IMR-90 (cell line): ENCODE data around the gene LRRC7. TPM values are rescaled to one million over a fixed set of nuclear protein-coding genes. Genes with fewer than 3 reads are reported as not detected.

Experiments
- ATAC-seq: fragments of 200-7000 bp; cut with Tn5 transposase; 2 replicates; pipeline ENCODE4 v1.9.1; 2020; ENCODE audit warnings: low read depth, mild to moderate bottlenecking, moderate library complexity
- BruUV-seq: library from RNA; stranded (reverse); fragments of 400-500 nt; replicated peaks from 2 replicates; lab custom pipeline; 2021; lab: Mats Ljungman, UMichigan
- CTCF ChIA-PET: fragments of 300-600 bp; formaldehyde crosslinking; extraction: SDS; loops from one replicate; lab custom pipeline; 2021; ENCODE audit warnings: antibody characterized with exemption; lab: Yijun Ruan, JAX
- POLR2A ChIA-PET: fragments of 300-600 bp; sonication (Branson Sonifier 250); formaldehyde crosslinking; loops from one replicate; lab custom pipeline; 2022; ENCODE audit warnings: antibody characterized with exemption; ENCODE audit not compliant: unreplicated experiment; lab: Charles Lee
- DNase-seq: peaks from one replicate; pipeline ENCODE4 v3.0.0; 2013
- H2AFZ ChIP-seq: replicated peaks from 2 replicates; pipeline ENCODE3; 2013; ENCODE audit warnings: low read length, mild to moderate bottlenecking; ENCODE audit not compliant: poor library complexity
- H2AK5ac ChIP-seq: 2 replicates; pipeline ENCODE4 v1.6.1; 2013; ENCODE audit warnings: low read depth, low read length, inconsistent platforms
- H2AK9ac ChIP-seq: replicated peaks from 2 replicates; pipeline ENCODE3; 2013; ENCODE audit warnings: mild to moderate bottlenecking, low read depth, low read length, moderate library complexity; ENCODE audit not compliant: poor library complexity
- H2BK120ac ChIP-seq: 2 replicates; pipeline ENCODE4 v1.6.1; 2013; ENCODE audit warnings: low read depth, low read length, inconsistent platforms
- H2BK15ac ChIP-seq: 3 replicates; pipeline ENCODE4 v1.6.1; 2013; ENCODE audit warnings: low read depth, low read length, inconsistent platforms
- H2BK20ac ChIP-seq: 2 replicates; pipeline ENCODE4 v1.6.1; 2013; ENCODE audit warnings: low read depth, mild to moderate bottlenecking, inconsistent platforms, low read length, moderate library complexity
- H2BK5ac ChIP-seq: 2 replicates; pipeline ENCODE4 v1.6.1; 2013; ENCODE audit warnings: mild to moderate bottlenecking, low read depth, low read length, inconsistent platforms; ENCODE audit not compliant: poor library complexity, severe bottlenecking
- H3K14ac ChIP-seq: replicated peaks from 2 replicates; pipeline ENCODE4 v1.6.1; 2013; ENCODE audit warnings: low read depth, low read length, inconsistent platforms
- H3K18ac ChIP-seq: 2 replicates; pipeline ENCODE4 v1.6.1; 2013; ENCODE audit warnings: low read depth, low read length, control low read depth
- H3K23ac ChIP-seq: 2 replicates; pipeline ENCODE4 v1.6.1; 2013; ENCODE audit warnings: low read depth, low read length, inconsistent platforms
- H3K27ac ChIP-seq: 2 replicates; pipeline ENCODE4 v1.5.1; 2013; ENCODE audit warnings: mild to moderate bottlenecking, control low read depth, low read length; ENCODE audit not compliant: insufficient read depth
- H3K27me3 ChIP-seq: 2 replicates; pipeline ENCODE4 v1.6.1; 2013; ENCODE audit warnings: low read length; ENCODE audit not compliant: control insufficient read depth, insufficient read depth
- H3K36me3 ChIP-seq: 2 replicates; pipeline ENCODE4 v1.6.1; 2013; ENCODE audit warnings: low read length, mixed read lengths; ENCODE audit not compliant: control insufficient read depth, insufficient read depth
- H3K4ac ChIP-seq: 2 replicates; pipeline ENCODE4 v1.6.1; 2013; ENCODE audit warnings: low read depth, low read length, inconsistent platforms
- H3K4me1 ChIP-seq: 2 replicates; pipeline ENCODE4 v1.6.1; 2013; ENCODE audit warnings: low read length, mixed read lengths; ENCODE audit not compliant: control insufficient read depth, insufficient read depth
- H3K4me2 ChIP-seq: 2 replicates; pipeline ENCODE4 v1.6.1; 2013; ENCODE audit warnings: low read depth, mild to moderate bottlenecking, control low read depth, low read length, moderate library complexity
- H3K4me3 ChIP-seq: 2 replicates; pipeline ENCODE4 v1.5.1; 2013; ENCODE audit warnings: low read depth, mild to moderate bottlenecking, control low read depth, low read length, moderate library complexity; ENCODE audit not compliant: insufficient read depth
- H3K56ac ChIP-seq: 2 replicates; pipeline ENCODE4 v1.6.1; 2013; ENCODE audit warnings: low read length, inconsistent platforms; ENCODE audit not compliant: insufficient read depth; ENCODE audit errors: extremely low read depth
- H3K79me1 ChIP-seq, 2 experiments: 2 replicates each; pipeline ENCODE4 v1.6.1; 2013; ENCODE audit warnings: low read length in 2 of 2, inconsistent platforms in 1 of 2, low read depth in 1 of 2
- H3K9ac ChIP-seq: 2 replicates; pipeline ENCODE4 v1.6.1; 2013; ENCODE audit warnings: low read depth, low read length, control low read depth
- H3K9me1 ChIP-seq: 2 replicates; pipeline ENCODE4 v1.6.1; 2013; ENCODE audit warnings: low read length, inconsistent platforms; ENCODE audit not compliant: insufficient read depth
- H3K9me3 ChIP-seq: 2 replicates; pipeline ENCODE4 v1.6.1; 2013; ENCODE audit warnings: low read length; ENCODE audit not compliant: control insufficient read depth, insufficient read depth
- H4K20me1 ChIP-seq: 2 replicates; pipeline ENCODE4 v1.6.1; 2013; ENCODE audit warnings: low read length, inconsistent platforms; ENCODE audit not compliant: insufficient read depth
- H4K5ac ChIP-seq: 2 replicates; pipeline ENCODE4 v1.6.1; 2013; ENCODE audit warnings: mild to moderate bottlenecking, low read depth, low read length, control low read depth
- H4K8ac ChIP-seq, 2 experiments: 2 replicates each; pipeline ENCODE4 v1.6.1; 2013; ENCODE audit warnings: low read depth in 2 of 2, low read length in 2 of 2, control low read depth in 1 of 2, inconsistent platforms in 1 of 2
- H4K91ac ChIP-seq: 2 replicates; pipeline ENCODE4 v1.6.1; 2013; ENCODE audit warnings: low read depth, low read length, inconsistent platforms; ENCODE audit not compliant: insufficient read depth
- BHLHE40 ChIP-seq: fragments of 150-350 bp; IDR thresholded peaks from 2 replicates; pipeline ENCODE4 v1.6.1; 2016; ENCODE audit warnings: mild to moderate bottlenecking, low read depth, low read length
- CTCF ChIP-seq: conservative IDR thresholded peaks from 2 replicates; pipeline ENCODE4 v1.5.1; 2012; ENCODE audit warnings: mild to moderate bottlenecking, low read depth, low read length, improper control_type of control experiment
- ELK1 ChIP-seq: fragments of 150-350 bp; IDR thresholded peaks from 2 replicates; pipeline ENCODE4 v1.6.1; 2016; ENCODE audit warnings: low read depth, mild to moderate bottlenecking, low read length, moderate library complexity, borderline replicate concordance
- MAZ ChIP-seq: IDR thresholded peaks from 2 replicates; pipeline ENCODE4 v1.6.1; 2012; ENCODE audit warnings: low read depth, mild to moderate bottlenecking, low read length, improper control_type of control experiment, moderate library complexity, borderline replicate concordance
- MXI1 ChIP-seq: IDR thresholded peaks from 2 replicates; pipeline ENCODE4 v1.6.1; 2012; ENCODE audit warnings: low read depth, mild to moderate bottlenecking, low read length, moderate library complexity, borderline replicate concordance
- RAD21 ChIP-seq: IDR thresholded peaks from 2 replicates; pipeline ENCODE4 v1.6.1; 2012; ENCODE audit warnings: low read length, improper control_type of control experiment
- RCOR1 ChIP-seq: IDR thresholded peaks from 2 replicates; pipeline ENCODE4 v1.6.1; 2012; ENCODE audit warnings: mild to moderate bottlenecking, low read length, improper control_type of control experiment; ENCODE audit not compliant: insufficient replicate concordance
- RFX5 ChIP-seq: IDR thresholded peaks from 2 replicates; pipeline ENCODE4 v1.8.0; 2012; ENCODE audit warnings: low read depth, mild to moderate bottlenecking, low read length, moderate library complexity
- SMC3 ChIP-seq: fragments of 150-350 bp; IDR thresholded peaks from 2 replicates; pipeline ENCODE4 v1.6.1; 2016; ENCODE audit warnings: low read depth, mild to moderate bottlenecking, antibody characterized with exemption, low read length, moderate library complexity
- WGBS, 2 experiments: methylation state at CpG; one replicate each; pipeline versions ENCODE4 v1.1.5 to v1.1.7; 2013; ENCODE audit warnings: missing lambda C conversion rate in 2 of 2; ENCODE audit not compliant: insufficient read length in 1 of 2; ENCODE audit errors: extremely low coverage in 2 of 2; 5-methylcytosine and 5-hydroxymethylcytosine counted together
- dilution Hi-C: fragments of 300-500 bp; cut with HindIII; formaldehyde crosslinking; loops from one replicate; pipeline ENCODE4 v1.14.3; 2018; ENCODE audit warnings: low sequenced_read_pairs; ENCODE audit not compliant: unreplicated experiment
- in situ Hi-C: fragments of 300-500 bp; cut with MboI; formaldehyde crosslinking; loops from 3 replicates; pipeline ENCODE4 v1.14.3; 2019; ENCODE audit warnings: low sequenced_read_pairs, inconsistent platforms, mixed read lengths
- intact Hi-C: fragments of 100-400 bp; cut with micrococcal nuclease; formaldehyde crosslinking; loops from 2 replicates; pipeline ENCODE4 v1.10.0; 2022
- polyA plus RNA-seq, 3 experiments: library from polyadenylated mRNA; depleted of rRNA; stranded (reverse); fragments of >200 nt; gene quantifications; 2 replicates each; pipeline ENCODE4 v1.2.3, GENCODE V29; 2012; ENCODE audit warnings: low replicate concordance in 1 of 3
- total RNA-seq: library from RNA; depleted of rRNA; stranded (reverse); fragments of >200 nt; gene quantifications from 2 replicates; pipeline ENCODE4 v1.2.3, GENCODE V29; 2012

The LRRC7 gene
- total and polyA plus RNA-seq, 2 of the 4 experiments (the other 2 are of a cell fraction) = under 0.01 to 0.02 TPM

- H2AK9ac ChIP-seq = no peak overlapping the region
- H3K4me3 ChIP-seq = no peak overlapping the region
- dilution Hi-C loops = no loop called here
- no peak overlapping the region for H2AFZ ChIP-seq
- H3K23ac ChIP-seq = no peak overlapping the region
- H3K79me1 ChIP-seq = no peaks in the 10 kb centered on the region
- no peak overlapping the region for H3K14ac ChIP-seq
- H3K4me2 ChIP-seq = no peak overlapping the region
- H4K8ac ChIP-seq = no peak overlapping the region
- intact Hi-C loops = no loop called here
- no peak overlapping the region for H2BK15ac ChIP-seq
- no peaks in the 10 kb centered on the region for H3K4me1 ChIP-seq
- H3K18ac ChIP-seq = no peak overlapping the region
- no peaks in the 10 kb centered on the region for H3K27me3 ChIP-seq
- no peak overlapping the region for H2AK5ac ChIP-seq
- H4K5ac ChIP-seq = no peak overlapping the region
- ChIA-PET CTCF (no interaction called here), POLR2A (no interaction called here)
- H3K9me3 ChIP-seq = no peaks in the 10 kb centered on the region
- in situ Hi-C loops = no loop called here
- BruUV-seq = no TSS peak
- H2BK120ac ChIP-seq = no peak overlapping the region
- no peaks in the 10 kb centered on the region for H3K9me1 ChIP-seq
- no peak overlapping the region for H3K27ac ChIP-seq
- H3K4ac ChIP-seq = no peak overlapping the region
- no peaks in the 10 kb centered on the region for H4K20me1 ChIP-seq
- H4K91ac ChIP-seq = no peak overlapping the region
- H3K9ac ChIP-seq = no peak overlapping the region
- DNase-seq = no peak
- ATAC-seq = no peak
- no peak overlapping the region for H2BK20ac ChIP-seq
- no peaks in the 10 kb centered on the region for H3K36me3 ChIP-seq
- WGBS, 2 experiments = no CpG with 5 or more reads among the region's 2 CpGs
- no peak overlapping the region for H2BK5ac ChIP-seq
- TF ChIP-seq SMC3 (no peak), CTCF (no peak), RFX5 (no peak), MAZ (no peak), ELK1 (no peak), BHLHE40 (no peak), RCOR1 (no peak), RAD21 (no peak), MXI1 (no peak)
- H3K56ac ChIP-seq = no peak overlapping the region
Measured at GRCh38 chr1:69946935-69947334, 379.2 kb downstream of the LRRC7 start.
